Fibroblast of lung (primary cell): Measurements from ENCODE around the gene MEG3. TPM values are rescaled to one million over a fixed set of nuclear protein-coding genes. Genes with fewer than 3 reads are reported as not detected.

Experiments
- DNase-seq, 2 donors: peaks; one replicate each; pipeline versions ENCODE4 v3.0.0 to v3.0.0-alpha.2; 2010; ENCODE audit warnings: low read depth in 2 of 2
- H2AFZ ChIP-seq: 2 replicates; pipeline ENCODE4 v1.5.1; 2012; ENCODE audit warnings: low read length, control low read depth, inconsistent platforms
- H3K27ac ChIP-seq: 2 replicates; pipeline ENCODE4 v1.5.1; 2011; ENCODE audit warnings: low read length, control low read depth; ENCODE audit not compliant: insufficient read depth
- H3K27me3 ChIP-seq: 2 replicates; pipeline ENCODE4 v1.5.1; 2011; ENCODE audit warnings: mild to moderate bottlenecking, low read length; ENCODE audit not compliant: control insufficient read depth, insufficient read depth
- H3K36me3 ChIP-seq: 2 replicates; pipeline ENCODE4 v1.5.1; 2011; ENCODE audit warnings: low read length; ENCODE audit not compliant: control insufficient read depth, insufficient read depth
- H3K4me1 ChIP-seq: 2 replicates; pipeline ENCODE4 v1.5.1; 2011; ENCODE audit warnings: low read length; ENCODE audit not compliant: control insufficient read depth, insufficient read depth; ENCODE audit errors: extremely low read depth
- H3K4me2 ChIP-seq: 2 replicates; pipeline ENCODE4 v1.5.1; 2011; ENCODE audit warnings: low read length, control low read depth; ENCODE audit not compliant: insufficient read depth; ENCODE audit errors: extremely low read depth
- H3K4me3 ChIP-seq, 4 experiments: fragments of 200-600 bp in 1 of 4; sonication (generic) in 1 of 4; replicated peaks in 1 of 4; 2 replicates each; pipeline ENCODE4 v1.5.1; 2011 to 2016; ENCODE audit warnings: low read length in 4 of 4, low read depth in 3 of 4, mild to moderate bottlenecking in 3 of 4, control low read depth in 2 of 4, inconsistent platforms in 1 of 4, mixed read lengths in 1 of 4; ENCODE audit not compliant: insufficient read depth in 1 of 4; ENCODE audit errors: control extremely low read depth in 1 of 4
- H3K79me2 ChIP-seq: 2 replicates; pipeline ENCODE4 v1.5.1; 2012; ENCODE audit warnings: mild to moderate bottlenecking, low read length, inconsistent platforms; ENCODE audit not compliant: control insufficient read depth, insufficient read depth
- H3K9ac ChIP-seq: 2 replicates; pipeline ENCODE4 v1.5.1; 2011; ENCODE audit warnings: mild to moderate bottlenecking, low read length, control low read depth; ENCODE audit not compliant: insufficient read depth
- H3K9me3 ChIP-seq: 2 replicates; pipeline ENCODE4 v1.5.1; 2012; ENCODE audit warnings: low read depth, low read length; ENCODE audit not compliant: control insufficient read depth, insufficient read depth
- H4K20me1 ChIP-seq: 2 replicates; pipeline ENCODE4 v1.5.1; 2011; ENCODE audit warnings: low read length; ENCODE audit not compliant: control insufficient read depth, insufficient read depth; ENCODE audit errors: extremely low read depth
- CTCF ChIP-seq, 2 donors: IDR thresholded peaks in 1 of 2; conservative IDR thresholded peaks in 1 of 2; 1 replicate in 1 of 2; 2 replicates in 1 of 2; pipeline ENCODE4 v1.5.1; 2011 to 2012; ENCODE audit warnings: low read length in 2 of 2, control low read depth in 1 of 2, inconsistent platforms in 1 of 2, low read depth in 1 of 2, mild to moderate bottlenecking in 1 of 2
- EZH2 ChIP-seq: IDR thresholded peaks from 2 replicates; pipeline ENCODE4 v1.5.1; 2012; ENCODE audit warnings: low read length, control low read depth, mild to moderate bottlenecking; ENCODE audit errors: missing control alignments
- polyA plus RNA-seq, 2 donors: library from polyadenylated mRNA; depleted of rRNA in 1 of 2; stranded (reverse) in 1 of 2; unstranded in 1 of 2; fragments of >200 nt; gene quantifications; 2 replicates each; pipeline ENCODE4 v1.2.1, GENCODE V29; 2011 to 2012; ENCODE audit warnings: missing spikeins in 1 of 2
- total RNA-seq: library from RNA; depleted of rRNA; stranded (reverse); fragments of >200 nt; gene quantifications from 2 replicates; pipeline ENCODE4 v1.2.1, GENCODE V29; 2014

Gene MEG3
- total and polyA plus RNA-seq, 2 donors (not counting 1 experiment from before 2014, with no cell fraction given), result 104 to 182 TPM

GRCh38 chr14:100879782-100880181, 53.9 kb downstream of the MEG3 start:
- no peak overlapping the region for H3K27ac ChIP-seq
- no peaks in the 10 kb centered on the region for H3K27me3 ChIP-seq
- peaks cover 4% of the 10 kb centered on the region for H3K79me2 ChIP-seq
- TF ChIP-seq EZH2, result no peak
- no peak for TF ChIP-seq CTCF (conservative IDR thresholded peaks at IDR 0.05 in 1 of 2, IDR thresholded peaks at IDR 0.05 in 1 of 2; ENCODE audit: low read depth in 1 of 2, low read length in 2 of 2)
- no peaks in the 10 kb centered on the region for H4K20me1 ChIP-seq
- no peaks in the 10 kb centered on the region for H3K4me1 ChIP-seq
- peaks cover 12% of the 10 kb centered on the region for H3K36me3 ChIP-seq
- DNase-seq, result no peak
- H3K9ac ChIP-seq, result no peak overlapping the region
- no peak overlapping the region for H2AFZ ChIP-seq
- H3K4me3 ChIP-seq, result no peak overlapping the region
- H3K4me2 ChIP-seq, result no peak overlapping the region
- H3K9me3 ChIP-seq, result no peaks in the 10 kb centered on the region

DNA sequence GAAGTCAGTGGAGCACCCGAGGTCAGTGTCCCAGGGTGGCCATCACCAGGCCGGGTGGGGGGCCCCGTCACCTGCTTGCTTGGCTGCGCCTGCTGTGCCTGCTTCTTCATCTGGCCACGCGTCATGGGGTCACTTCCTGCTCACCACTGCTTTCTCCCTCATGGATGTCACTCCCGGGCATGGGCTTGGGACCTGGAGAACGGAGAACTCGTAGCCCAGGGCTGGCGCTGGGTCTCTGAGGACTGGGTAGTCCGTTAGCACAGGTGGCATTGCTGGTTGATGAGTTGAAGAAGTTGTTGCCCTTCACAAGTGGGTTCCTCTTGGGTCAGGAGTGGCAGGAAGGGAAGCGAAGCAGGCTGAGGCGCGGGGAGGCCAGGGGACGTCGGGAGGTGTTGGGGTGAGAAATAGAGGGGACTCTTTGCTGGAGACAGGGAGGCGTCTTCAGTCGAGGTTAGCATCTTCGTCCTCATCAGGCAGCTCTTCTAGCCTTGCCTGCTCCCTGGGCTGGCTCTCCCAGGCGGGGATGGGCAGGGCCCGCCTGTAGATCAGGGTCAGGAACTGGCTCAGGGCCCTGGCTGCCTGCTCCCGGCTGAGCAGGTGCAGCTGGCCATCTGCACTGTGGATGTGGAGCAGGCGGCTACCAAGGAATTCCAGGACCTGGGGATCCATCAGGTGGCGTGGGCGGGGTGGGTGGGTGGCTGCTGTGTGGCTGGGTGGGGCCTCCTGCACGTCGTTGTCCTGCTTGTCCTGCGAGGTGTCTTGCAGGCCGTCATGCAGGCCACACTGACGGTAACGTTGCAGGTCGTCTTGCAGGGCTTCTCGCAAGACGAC, 54.6 kb downstream of the MEG3 start:
- Histone ChIP-seq H3K27me3 (no peaks in the 10 kb centered on the region), H3K27ac (no peak overlapping the region), H2AFZ (no peak overlapping the region), H3K9me3 (no peaks in the 10 kb centered on the region), H3K36me3 (peaks cover 12% of the 10 kb centered on the region), H3K9ac (no peak overlapping the region), H3K4me2 (no peak overlapping the region), H3K4me1 (no peaks in the 10 kb centered on the region), H3K4me3 (no peak overlapping the region), H3K79me2 (no peaks in the 10 kb centered on the region), H4K20me1 (no peaks in the 10 kb centered on the region)
- no peak for DNase-seq
- TF ChIP-seq CTCF (conservative IDR thresholded peaks at IDR 0.05 in 1 of 2, IDR thresholded peaks at IDR 0.05 in 1 of 2; ENCODE audit: low read depth in 1 of 2, low read length in 2 of 2), result no peak
- TF ChIP-seq EZH2, result no peak

DNA sequence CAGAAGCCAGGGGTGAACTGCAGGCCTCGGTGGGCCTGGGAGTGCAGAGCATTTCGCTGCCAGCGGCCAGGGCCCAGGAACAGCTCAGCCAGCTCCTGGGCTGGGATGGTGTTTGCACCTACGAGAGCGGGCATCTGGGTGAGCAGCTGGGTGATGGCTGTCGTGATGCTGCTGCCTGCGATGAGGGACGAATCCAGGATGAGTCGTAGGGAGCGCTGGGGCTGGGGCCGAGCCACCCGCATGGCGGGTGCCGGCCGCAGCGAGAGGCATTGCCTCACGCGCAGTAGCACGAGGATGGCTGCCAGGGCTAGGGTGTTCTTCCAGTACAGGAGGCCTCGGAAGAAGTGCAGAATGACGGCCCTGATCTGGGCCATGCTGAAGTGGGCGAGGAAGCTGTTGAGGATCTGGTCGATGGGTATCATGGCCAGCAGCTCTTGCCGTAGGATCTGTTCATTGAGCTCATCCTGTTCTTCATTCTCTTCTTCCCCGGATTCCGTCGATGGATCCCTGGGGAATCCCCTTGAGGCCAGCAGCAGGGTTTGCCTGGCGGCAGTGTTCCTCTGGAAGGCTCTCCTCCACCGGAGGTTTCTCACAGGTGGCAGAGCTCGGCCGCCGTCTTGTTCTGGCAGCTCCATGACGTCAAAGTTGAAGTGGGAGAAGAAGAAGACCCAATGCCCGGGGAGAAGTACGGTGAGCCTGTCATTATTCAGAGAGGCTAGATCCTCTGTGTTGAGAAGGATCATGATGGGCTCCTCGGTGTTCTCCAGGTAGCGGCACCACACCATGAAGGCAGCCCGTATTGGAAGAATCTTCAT, 55.5 kb downstream of the MEG3 start:
- Histone ChIP-seq H3K9me3 (no peaks in the 10 kb centered on the region), H2AFZ (no peak overlapping the region), H3K27me3 (no peaks in the 10 kb centered on the region), H3K79me2 (no peaks in the 10 kb centered on the region), H3K27ac (no peak overlapping the region), H3K4me1 (no peaks in the 10 kb centered on the region), H3K4me2 (no peak overlapping the region), H3K9ac (no peak overlapping the region), H3K4me3 (no peak overlapping the region), H4K20me1 (no peaks in the 10 kb centered on the region), H3K36me3 (peaks cover 12% of the 10 kb centered on the region)
- TF ChIP-seq CTCF (conservative IDR thresholded peaks at IDR 0.05 in 1 of 2, IDR thresholded peaks at IDR 0.05 in 1 of 2; ENCODE audit: low read depth in 1 of 2, low read length in 2 of 2), result no peak
- no peak for TF ChIP-seq EZH2
- no peak for DNase-seq
